ENCODE data around the gene FAF1.

DNA sequence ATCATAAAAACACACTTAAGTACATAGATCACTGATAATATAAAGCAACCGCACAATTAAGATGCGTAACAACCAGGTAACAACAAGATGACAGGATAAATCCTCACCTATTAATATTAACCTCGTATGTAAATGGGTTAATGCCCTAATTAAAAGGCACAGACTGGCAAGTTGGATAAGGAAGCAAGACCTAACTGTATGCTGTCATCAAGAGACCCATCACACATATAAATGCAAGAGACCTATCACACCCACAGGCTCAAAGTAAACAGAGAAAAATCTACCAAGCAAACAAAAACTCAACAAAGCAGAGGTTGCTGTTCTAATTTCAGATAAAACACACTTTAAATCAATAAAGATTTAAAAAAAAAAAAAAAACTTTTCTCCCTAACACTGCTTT, 151.8 kb downstream of the FAF1 start:
- TF ChIP-seq, protein P1, sequence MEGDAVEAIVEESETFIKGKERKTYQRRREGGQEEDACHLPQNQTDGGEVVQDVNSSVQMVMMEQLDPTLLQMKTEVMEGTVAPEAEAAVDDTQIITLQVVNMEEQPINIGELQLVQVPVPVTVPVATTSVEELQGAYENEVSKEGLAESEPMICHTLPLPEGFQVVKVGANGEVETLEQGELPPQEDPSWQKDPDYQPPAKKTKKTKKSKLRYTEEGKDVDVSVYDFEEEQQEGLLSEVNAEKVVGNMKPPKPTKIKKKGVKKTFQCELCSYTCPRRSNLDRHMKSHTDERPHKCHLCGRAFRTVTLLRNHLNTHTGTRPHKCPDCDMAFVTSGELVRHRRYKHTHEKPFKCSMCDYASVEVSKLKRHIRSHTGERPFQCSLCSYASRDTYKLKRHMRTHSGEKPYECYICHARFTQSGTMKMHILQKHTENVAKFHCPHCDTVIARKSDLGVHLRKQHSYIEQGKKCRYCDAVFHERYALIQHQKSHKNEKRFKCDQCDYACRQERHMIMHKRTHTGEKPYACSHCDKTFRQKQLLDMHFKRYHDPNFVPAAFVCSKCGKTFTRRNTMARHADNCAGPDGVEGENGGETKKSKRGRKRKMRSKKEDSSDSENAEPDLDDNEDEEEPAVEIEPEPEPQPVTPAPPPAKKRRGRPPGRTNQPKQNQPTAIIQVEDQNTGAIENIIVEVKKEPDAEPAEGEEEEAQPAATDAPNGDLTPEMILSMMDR (IDR thresholded peaks at IDR 0.05; ENCODE audit: low read depth, low read length) = no peak
- TF ChIP-seq POLR2A (IDR thresholded peaks at IDR 0.05; ENCODE audit: extremely low read depth, insufficient read length) (no peak), MYC (IDR thresholded peaks at IDR 0.05; ENCODE audit: low read depth, low read length) (no peak)
- TF ChIP-seq, protein P2, sequence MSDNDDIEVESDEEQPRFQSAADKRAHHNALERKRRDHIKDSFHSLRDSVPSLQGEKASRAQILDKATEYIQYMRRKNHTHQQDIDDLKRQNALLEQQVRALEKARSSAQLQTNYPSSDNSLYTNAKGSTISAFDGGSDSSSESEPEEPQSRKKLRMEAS (IDR thresholded peaks at IDR 0.05; ENCODE audit: low read depth, low read length) = no peak
